GM12891 (cell line): ENCODE data around the gene SDK1.

Experiments
- POLR2A ChIP-seq: IDR thresholded peaks from 2 replicates; pipeline ENCODE4 v1.6.1; 2011; ENCODE audit warnings: low read depth, low read length, control low read depth
- POLR2AphosphoS5 ChIP-seq: IDR thresholded peaks from 2 replicates; pipeline ENCODE4 v1.6.1; 2011; ENCODE audit warnings: low read depth, low read length, control low read depth
- TAF1 ChIP-seq: IDR thresholded peaks from 2 replicates; pipeline ENCODE4 v1.6.1; 2011; ENCODE audit warnings: low read depth, low read length, control low read depth

DNA sequence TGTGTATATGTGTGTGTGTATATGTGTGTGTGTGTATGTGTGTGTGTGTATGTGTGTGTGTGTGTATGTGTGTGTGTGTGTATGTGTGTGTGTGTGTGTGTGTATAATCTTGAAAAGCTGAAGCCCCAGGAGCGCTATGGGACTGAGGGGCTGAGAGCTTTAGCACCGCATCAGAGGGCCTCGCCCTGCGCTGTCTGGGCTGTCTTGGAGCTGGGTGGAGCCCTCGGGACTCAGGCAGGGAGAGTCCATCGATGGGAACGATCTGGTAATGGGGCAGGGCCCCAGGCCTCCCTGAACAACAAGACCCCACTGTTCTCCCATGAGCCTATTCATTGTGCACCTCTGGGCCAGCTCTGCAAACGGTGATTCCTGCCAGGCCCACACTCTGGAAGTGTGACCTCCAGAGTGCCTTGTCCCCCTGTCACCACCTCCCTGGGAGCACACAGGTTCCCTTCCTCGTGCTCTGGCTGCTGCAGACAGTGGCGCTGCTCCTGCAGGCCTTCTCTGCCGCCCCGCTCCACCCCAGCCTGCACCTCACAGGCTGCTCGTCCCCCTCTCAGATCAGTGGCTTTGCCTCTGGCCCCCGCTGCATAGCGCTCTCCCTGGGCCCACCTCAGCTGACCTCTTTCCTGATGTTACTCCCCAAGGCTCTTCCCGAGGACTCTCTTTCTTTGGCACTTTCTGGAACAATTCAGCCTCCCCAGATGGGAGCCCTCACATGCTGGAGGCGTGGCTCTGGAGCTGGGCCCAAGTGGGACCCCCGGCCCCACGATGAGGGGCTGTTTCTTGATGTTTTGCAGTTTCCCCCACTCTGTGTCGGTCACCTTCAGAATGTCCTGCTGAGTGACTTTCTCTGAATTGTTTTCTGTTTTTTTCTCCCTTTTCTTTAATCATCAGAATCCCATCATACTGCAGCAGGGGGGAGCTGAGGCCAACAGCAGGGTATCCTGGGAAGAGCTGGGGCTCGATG lies 838.9 kb downstream of the SDK1 start:
- TF ChIP-seq POLR2A (no peak), TAF1 (no peak), POLR2AphosphoS5 (no peak)
